GM10847 (cell line): ENCODE data around the gene CDK5R1.

Source experiments
- POLR2A ChIP-seq: IDR thresholded peaks from 2 replicates; pipeline ENCODE4 v1.6.1; 2011; ENCODE audit not compliant: insufficient read length; ENCODE audit errors: extremely low read depth

CDK5R1 gene

DNA sequence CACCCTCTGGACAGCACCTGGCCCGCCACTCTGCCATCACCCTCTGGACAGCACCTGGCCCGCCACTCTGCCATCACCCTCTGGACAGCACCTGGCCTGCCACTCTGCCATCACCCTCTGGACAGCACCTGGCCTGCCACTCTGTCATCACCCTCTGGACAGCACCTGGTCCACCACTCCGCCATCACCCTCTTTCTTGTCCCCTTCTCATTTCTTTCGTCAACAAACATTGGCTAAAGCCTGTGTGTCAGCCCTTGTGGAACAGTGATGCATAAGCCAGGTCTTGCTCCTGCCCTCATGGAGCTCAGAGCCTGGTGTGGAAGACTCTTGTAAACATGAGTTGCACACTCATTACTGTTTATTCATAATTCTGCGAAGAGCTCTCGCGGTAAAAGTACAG lies 31.2 kb downstream of the CDK5R1 start:
- TF ChIP-seq POLR2A: no peak

DNA sequence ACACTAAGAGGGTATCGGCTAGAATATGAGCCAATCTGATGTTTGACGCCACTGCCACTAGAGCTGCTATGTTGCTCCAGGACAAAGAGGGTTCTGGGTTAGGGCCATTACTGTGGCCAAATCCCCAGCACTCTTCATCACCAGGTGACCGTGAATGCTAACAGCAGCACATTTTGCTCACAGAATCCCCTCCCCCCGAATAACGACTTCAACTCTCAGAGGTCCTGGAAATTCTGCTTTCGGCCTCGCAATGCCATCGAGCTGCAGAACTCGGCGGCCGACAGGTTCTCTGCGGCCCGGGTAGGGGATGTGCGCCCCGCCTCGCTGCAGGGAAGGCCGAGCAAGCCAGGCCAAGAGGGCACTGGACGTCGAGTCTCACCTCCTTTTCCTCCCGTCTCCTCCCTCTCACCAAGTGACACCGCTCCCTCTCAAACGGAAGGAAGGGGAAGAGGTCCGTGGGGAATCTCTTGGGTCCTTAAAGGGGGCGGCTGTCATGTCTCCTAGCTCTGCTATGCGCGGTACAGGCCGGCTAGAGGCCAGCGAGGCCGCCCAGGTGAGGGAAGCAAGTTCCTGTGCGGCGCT lies 31.9 kb downstream of the CDK5R1 start:
- TF ChIP-seq POLR2A: no peak

DNA sequence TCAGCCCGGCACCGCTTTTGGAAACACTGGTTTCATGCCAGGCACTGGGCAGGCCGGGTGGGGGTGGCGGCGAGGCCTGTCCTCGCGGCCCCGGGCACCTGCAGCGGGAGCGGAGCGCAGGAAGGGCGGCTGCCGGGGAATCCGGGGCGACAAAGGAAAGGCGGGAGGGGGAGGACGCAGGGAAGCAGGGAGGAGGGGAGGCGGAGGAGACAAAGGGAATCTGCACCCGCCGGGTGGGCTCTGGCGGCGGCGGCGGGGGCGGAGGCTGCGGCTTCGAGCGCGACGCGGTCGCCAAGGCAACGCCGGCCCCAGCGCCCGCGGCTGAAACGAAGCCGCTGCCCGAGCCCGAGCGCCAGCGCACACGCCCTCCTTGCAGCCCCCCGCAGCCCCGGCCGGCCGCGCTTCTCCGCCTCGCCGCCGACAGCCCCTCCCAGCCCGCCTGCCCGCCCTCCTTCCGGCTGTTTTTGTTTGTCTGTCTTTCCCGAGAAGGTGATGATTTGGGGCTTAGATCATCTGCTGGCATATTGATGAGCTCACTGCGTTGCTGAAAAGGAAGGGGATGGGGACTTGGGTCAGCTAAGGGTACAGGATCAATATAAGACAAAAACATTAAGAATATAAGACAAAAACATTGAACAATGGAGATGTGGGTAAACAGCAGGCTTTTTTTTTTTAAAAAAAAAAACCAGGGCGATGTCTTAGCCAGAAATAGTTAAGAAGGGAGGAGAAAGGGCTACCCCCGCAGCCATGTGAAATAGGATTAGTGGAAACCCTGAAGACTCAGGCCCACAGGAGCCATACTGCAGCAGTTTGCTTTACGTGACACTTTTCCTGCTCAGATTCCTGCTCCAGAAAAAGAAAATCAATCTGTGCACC lies 32.7 kb downstream of the CDK5R1 start:
- TF ChIP-seq POLR2A: no peak

DNA sequence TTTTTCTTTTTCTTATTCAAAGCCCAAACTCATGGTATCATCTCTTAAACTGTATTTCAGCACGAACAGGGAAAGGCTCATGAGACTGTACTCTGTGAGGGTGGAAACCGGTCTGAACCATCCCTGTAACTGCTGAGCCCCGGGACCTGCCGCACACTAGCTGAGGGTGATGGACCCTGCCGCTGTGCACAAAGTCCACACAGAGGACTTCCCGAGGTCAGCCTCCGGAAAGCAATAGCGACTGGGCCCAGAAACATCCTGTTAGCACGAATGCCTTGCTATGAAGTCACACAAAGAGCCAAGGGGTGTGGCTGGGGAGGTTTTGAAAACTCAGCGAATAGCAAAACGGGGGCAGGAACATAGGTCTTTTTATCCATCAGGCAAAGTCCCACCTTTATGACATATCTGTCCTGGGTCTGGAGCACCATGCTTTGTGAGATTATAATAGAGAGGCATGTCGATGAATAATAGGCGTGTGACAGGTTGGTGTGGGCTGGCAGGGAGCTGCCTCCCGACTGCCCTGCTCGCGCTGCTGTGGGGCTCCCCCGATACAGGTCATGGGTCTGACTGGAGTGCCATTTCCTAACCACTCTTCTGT lies 33.4 kb downstream of the CDK5R1 start:
- TF ChIP-seq POLR2A: peak; percentile 27

DNA sequence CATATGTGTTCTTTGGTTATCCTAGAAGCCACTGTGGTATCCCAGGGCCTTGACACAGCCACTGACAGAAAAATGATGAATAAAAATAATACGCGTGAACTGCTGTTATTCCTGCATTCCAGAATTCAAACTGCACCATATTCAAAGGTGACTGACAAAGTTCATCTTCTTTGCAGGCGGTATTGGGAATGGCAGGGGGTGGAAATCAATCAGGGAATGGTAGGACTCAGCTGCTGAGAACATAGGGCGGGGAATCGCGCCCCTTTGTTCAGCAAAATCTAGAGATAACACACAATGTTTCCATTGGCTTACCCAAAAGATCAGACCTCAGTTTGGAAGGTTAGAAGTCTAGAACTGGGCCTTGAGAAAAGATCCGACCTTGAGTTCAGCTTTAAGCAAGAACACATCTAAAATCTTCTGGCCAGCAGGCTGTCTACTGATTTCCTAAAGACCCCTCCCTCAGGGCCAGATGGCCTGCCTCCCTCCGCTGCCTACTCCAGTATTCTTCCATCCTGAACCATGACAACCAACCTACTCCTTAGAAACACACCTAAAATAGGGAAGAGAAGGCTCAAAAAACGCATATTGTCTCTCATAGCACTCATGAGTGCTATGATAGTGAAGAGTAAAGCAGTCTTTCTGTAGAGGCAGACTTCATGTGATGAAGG lies 34.1 kb downstream of the CDK5R1 start:
- no peak for TF ChIP-seq POLR2A

DNA sequence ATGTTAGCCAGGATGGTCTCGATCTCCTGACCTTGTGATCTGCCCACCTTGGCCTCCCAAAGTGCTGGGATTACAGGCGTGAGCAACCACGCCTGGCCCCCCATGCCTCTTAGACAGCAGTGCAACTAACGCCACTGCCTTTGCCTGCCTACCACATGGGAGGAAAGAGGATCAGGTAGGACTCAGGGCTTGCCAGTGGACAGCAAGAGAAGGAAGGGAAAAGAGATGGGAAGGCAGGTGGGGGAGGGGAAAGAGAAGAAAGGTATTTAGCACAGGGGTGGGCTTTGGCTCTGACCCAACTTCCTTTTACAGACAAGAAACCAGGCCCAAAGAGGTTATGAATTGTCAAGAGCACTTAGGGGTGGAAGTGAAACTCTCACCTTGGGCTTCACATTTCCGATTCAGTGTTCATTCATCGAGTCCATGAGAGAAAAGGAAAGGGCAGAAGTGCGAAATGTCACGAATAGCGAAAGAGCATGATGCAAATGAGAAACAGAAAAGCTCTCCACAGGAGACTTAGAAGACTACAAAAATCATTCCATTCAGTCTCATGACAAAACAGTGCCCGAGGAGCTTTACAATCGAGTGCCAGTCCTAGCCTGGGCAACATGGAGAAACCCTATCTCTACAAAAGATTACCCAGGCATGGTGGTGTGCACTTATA lies 36.4 kb downstream of the CDK5R1 start:
- no peak for TF ChIP-seq POLR2A

DNA sequence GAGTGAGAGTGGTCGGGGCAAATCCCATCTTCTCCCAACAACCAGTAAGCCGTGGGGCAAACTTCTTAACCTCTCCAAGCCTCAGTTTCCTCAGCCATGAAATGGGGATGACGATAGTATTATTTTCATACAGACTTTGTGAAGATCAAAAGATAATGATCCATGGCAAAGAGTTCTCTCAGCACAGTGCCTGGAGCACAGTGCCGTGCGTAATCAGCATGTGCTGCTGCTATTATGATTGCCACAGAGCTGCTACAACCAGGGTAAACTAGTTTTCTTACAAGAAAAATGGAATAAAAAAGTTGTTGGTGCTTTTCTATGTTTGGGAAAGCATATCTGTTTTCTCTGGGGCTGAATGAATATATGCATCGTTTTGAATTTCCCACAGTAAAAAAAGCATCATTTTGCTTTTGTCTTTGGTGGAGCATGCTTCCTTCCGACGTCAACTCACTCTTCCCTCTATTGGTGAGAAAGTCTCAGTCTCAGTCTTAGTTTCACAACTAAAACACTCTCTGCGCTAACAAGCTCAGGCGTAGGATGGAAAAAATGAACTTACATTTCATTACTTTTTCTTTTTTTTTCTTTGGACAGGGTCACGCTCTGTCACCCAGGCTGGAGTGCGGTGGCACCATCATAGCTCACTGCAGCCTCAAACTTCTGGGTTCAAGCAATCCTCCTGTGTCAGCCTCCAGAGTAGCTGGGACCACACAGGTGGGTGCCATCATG lies 37.2 kb downstream of the CDK5R1 start:
- TF ChIP-seq POLR2A: no peak

DNA sequence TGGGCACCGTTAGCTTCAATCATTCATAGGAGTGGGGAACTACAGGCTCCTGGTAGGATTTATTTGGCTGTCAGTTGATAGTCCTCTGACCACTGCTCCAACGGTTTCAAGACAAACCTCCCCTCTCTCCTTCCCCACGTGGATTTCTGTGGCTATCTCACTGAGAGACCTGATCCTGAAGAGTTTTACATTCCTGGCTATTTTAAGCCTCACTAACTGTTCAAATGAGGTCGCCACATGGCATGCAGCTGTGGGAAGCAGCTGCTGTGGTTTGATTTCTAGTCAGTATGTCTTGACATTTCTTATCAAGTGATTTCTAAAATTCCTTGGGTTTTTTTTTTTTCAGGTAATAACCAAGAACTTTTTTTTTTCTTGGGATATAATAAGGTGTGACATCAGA lies 38.3 kb downstream of the CDK5R1 start:
- TF ChIP-seq POLR2A: no peak

DNA sequence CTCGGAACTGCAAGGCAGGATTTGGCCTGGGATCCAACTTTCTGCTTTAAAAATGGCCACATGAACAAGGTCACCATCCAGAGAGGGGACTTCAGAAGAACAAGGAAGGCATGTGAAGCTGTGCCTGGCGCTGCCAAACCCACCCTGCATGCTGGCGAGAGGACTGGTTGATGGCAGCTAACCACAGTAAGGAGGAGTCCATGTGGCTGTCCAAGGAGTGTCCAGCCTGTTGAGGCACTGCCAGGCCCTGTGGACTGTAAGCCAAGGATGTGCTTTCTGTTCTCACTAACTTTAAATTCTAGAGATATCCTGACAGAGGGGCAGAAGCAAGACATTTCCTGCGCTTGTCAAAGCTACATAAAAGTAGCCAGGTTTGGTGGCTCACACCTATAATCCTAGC lies 40.4 kb downstream of the CDK5R1 start:
- no peak for TF ChIP-seq POLR2A

DNA sequence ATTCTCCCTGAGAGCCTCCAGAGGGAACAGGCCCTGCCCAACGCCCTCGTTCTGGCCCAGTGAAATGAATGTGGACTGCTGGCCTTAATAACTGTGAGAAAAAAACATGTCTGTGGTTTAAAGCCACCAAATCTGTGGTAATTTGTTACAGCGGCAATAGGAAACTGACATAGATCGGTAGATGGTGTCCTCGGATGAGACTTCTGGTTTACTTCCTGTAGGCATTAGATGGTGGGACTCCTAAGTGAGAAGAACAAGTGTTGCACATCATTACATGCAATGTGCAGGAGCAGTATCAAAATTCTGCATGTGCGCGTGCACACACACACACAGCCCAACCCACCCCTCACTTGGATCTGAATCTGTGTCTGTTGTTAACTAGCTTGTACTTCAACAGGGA lies 42.0 kb downstream of the CDK5R1 start:
- TF ChIP-seq POLR2A: no peak

DNA sequence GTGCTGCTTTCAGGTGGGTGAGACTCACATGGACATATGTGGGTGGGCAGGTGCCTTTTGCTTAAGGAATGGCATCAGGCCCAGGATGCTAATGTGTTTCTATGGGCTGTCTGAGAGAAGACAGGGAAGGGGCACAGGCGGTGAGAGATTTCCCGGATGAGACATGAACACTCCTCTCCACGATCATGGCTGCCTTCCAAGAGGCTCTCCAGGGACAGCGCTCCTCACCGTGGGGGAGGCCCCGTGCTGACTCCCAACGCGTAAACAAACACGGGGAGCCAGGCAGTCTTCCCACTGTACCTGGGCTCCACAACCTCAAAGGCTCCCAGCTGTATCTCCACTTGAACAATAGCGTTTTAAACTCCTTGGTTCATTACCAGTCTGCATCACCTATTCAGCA lies 42.8 kb downstream of the CDK5R1 start:
- no peak for TF ChIP-seq POLR2A

DNA sequence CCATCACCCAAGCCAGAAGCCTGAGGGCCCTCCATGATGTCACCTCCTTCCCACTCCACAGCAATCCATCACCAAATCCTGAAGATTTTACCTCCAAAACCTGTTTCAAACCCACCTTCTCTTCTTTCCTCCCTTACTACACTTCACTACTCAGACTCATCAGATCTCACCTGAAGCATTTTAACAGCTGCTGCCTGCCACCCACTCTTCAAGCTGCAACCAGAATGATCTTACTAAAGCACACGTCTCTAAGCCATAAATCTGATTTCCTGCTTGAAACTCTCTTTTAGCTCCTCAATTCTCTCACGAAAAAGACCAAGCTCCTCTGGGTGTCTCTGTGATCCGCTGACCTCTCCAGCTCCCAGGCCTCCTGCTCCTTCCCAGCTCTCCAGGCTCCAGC lies 46.5 kb downstream of the CDK5R1 start:
- no peak for TF ChIP-seq POLR2A

DNA sequence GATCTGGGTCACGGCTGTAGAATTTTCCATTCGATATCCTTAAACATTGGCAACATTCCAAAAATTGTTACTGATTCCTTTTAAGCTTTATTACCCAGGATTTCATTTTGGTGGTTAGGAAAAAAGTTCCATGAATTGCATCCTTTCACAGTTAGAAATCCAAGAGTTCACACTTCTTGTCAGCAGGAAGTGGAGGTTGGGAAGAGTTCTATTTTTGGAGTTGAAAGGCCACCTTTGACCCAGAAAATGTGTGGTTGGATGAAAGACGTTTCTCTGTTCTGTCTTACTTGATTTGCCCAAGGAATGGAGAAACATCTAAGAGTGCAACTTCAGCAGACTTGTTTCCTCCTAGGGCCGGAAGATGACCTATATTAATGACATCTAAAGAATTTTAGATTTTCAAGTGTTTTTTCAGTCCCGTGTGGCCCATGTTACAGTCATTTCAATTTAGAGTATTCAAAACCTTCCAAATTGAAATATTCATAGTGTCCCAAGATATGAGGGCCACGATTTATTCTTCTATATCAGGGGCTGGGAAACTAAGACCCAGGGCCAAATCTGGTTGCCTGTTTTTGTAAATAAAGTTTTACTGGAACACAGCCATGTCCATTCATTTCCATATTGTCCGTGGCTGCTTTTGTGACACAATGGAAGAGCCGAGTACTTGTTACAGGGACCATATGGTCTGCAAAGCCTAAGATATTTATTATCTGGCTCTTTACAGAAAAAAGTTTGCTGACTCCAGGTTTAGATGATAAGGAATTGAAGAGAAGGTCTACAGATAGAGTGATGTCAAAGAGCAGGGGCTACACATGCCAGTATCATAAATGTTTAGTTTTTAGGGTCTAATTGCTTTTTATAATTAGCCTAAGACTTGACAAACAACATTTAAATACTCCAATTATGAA lies 50.2 kb downstream of the CDK5R1 start:
- TF ChIP-seq POLR2A: no peak
